ENCODE data around the gene EPHB1. TPM values are rescaled to one million over a fixed set of nuclear protein-coding genes. Genes with fewer than 3 reads are reported as not detected.

EPHB1 gene
- total and polyA plus RNA-seq, 9 donors, result 3.5 to 53.4 (median 34.4) TPM

DNA sequence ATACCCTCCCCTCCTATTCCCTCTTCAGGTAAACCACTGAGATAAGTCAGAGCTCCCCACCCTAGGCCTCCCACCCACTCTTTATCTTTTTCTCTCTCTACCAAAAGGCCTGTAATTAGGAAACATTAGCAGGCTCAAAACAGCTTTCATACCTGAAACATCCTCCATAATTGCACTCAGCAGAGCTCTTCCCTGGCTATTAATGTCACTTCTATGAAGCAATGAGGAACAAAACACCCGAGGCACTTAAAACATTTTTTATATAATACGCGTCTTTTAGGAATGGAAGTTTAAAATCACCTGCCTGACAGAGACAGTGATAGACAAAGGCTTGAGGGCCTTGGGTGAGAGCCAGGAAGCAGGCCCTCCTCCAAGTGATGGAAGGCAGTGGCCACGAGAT, 138.9 kb downstream of the EPHB1 start:
- no peak for DNase-seq
- H3K36me3 ChIP-seq (ENCODE audit: control insufficient read depth, insufficient read depth, low read length), result no peaks in the 10 kb centered on the region
- H3K27me3 ChIP-seq (ENCODE audit: control insufficient read depth, insufficient read depth, low read length), result no peaks in the 10 kb centered on the region
- H3K4me1 ChIP-seq (ENCODE audit: control insufficient read depth, insufficient read depth, low read length), result peaks cover 17% of the 10 kb centered on the region
- H3K4me3 ChIP-seq (ENCODE audit: low read length), result no peak overlapping the region
- WGBS (ENCODE audit: insufficient coverage), result 17% methylated on average over 1 of the region's 4 CpGs
- H3K9me3 ChIP-seq (replicated peaks; ENCODE audit: control insufficient read depth, low read depth, low read length), result no peaks in the 10 kb centered on the region
- no peak overlapping the region for H3K27ac ChIP-seq (ENCODE audit: low read length)

DNA sequence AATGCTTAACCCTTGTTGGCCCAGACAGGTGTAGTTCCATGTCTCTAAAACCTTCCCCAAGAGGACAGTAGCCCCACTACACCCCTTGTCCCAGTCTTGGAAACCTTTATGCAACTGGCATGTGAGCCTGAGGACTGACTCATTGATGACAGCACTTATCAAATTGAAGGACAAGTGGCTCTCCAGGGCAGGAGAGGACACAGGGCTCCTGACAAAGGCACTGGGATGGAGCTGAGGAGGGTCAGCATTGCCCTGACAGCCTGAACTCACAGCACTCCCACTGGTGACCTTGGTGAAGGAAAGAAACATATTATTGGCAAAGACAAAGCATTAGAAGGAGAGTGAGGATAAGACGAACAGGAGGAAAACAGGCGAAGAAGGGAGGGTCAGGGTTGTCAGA, 139.9 kb downstream of the EPHB1 start:
- Histone ChIP-seq H3K27me3 (ENCODE audit: control insufficient read depth, insufficient read depth, low read length) (no peaks in the 10 kb centered on the region), H3K4me1 (ENCODE audit: control insufficient read depth, insufficient read depth, low read length) (peaks cover 8% of the 10 kb centered on the region), H3K9me3 (replicated peaks; ENCODE audit: control insufficient read depth, low read depth, low read length) (no peaks in the 10 kb centered on the region), H3K4me3 (ENCODE audit: low read length) (no peak overlapping the region), H3K36me3 (ENCODE audit: control insufficient read depth, insufficient read depth, low read length) (no peaks in the 10 kb centered on the region), H3K27ac (ENCODE audit: low read length) (no peak overlapping the region)
- no peak for DNase-seq
- 75% methylated on average over 2 of the region's 2 CpGs for WGBS (ENCODE audit: insufficient coverage)

DNA sequence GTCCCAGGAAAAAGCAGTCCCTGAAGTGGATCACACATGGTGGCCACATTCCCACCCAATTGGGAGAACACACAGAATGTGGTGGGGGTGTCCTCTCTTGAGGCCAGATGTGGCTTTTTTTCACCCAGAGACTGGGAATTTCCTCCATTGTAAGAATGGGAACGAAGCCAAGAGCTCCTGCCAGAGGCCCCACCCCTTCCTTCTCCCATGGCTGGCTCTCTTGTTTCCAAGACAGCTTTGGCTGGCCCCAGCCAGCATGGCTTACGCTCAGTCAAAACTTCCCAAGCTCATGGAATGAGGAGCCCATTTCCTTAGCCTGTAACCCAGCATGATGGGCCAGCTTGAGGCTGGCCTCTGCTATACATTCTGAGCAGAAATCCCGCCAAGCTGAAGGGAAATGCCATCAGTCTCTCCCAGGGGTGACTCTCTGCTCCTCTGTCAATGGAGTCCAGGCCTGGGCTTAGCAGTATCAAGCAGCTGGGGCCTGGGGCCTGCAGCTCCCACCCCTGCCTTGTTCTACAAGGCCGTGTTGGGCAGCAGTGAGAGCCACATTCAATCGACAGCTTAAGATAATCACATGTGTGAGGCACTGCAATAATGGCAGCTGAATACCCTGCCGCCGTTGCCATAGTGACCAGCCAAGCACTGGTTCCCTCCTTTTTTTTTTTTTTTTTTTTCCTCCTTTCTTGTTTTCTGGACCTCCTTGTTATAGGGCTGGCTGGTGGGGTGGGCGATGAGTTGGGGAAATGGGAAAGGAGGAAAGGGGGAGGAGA, 142.4 kb downstream of the EPHB1 start:
- Histone ChIP-seq H3K9me3 (replicated peaks; ENCODE audit: control insufficient read depth, low read depth, low read length) (no peaks in the 10 kb centered on the region), H3K36me3 (ENCODE audit: control insufficient read depth, insufficient read depth, low read length) (no peaks in the 10 kb centered on the region), H3K27me3 (ENCODE audit: control insufficient read depth, insufficient read depth, low read length) (no peaks in the 10 kb centered on the region), H3K4me3 (ENCODE audit: low read length) (no peak overlapping the region), H3K27ac (ENCODE audit: low read length) (no peak overlapping the region), H3K4me1 (ENCODE audit: control insufficient read depth, insufficient read depth, low read length) (peaks cover 5% of the 10 kb centered on the region)
- whole genome bisulfite sequencing (ENCODE audit: insufficient coverage), result 19% methylated on average over 4 of the region's 8 CpGs
- peak; percentile 27 for DNase-seq

- H3K36me3 ChIP-seq (ENCODE audit: control insufficient read depth, insufficient read depth, low read length), result no peaks in the 10 kb centered on the region
- peaks cover 5% of the 10 kb centered on the region for H3K4me1 ChIP-seq (ENCODE audit: control insufficient read depth, insufficient read depth, low read length)
- no peaks in the 10 kb centered on the region for H3K27me3 ChIP-seq (ENCODE audit: control insufficient read depth, insufficient read depth, low read length)
- DNase-seq, result no peak
- 85% methylated on average over 4 of the region's 5 CpGs for WGBS (ENCODE audit: insufficient coverage)
- H3K9me3 ChIP-seq (replicated peaks; ENCODE audit: control insufficient read depth, low read depth, low read length), result no peaks in the 10 kb centered on the region
- H3K27ac ChIP-seq (ENCODE audit: low read length), result no peak overlapping the region
- H3K4me3 ChIP-seq (ENCODE audit: low read length), result no peak overlapping the region
Measured at GRCh38 chr3:134938029-134938525, 143.0 kb downstream of the EPHB1 start.

DNA sequence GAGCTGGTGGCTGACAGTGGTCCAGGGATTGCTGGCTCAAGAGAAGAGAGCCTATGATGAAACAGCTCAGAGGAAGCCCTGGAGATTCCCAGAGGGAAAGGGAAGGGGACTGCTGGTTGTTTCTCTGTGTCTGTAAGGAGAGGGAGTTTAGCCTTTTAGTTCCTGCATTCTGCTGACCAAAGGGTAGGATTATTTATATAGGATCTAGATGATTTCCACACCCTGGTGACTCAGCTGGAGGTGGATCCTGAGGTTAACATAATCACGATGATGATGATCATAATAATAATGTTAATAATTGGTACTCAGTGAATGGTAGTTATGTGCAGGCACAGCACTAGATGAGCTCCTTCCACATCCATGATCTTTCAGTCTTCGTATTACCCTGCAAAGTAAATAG, 144.9 kb downstream of the EPHB1 start:
- H3K36me3 ChIP-seq (ENCODE audit: control insufficient read depth, insufficient read depth, low read length), result no peaks in the 10 kb centered on the region
- H3K27ac ChIP-seq (ENCODE audit: low read length), result no peak overlapping the region
- DNase-seq, result no peak
- no peaks in the 10 kb centered on the region for H3K9me3 ChIP-seq (replicated peaks; ENCODE audit: control insufficient read depth, low read depth, low read length)
- no CpG with 5 or more reads among the region's 2 CpGs for WGBS (ENCODE audit: insufficient coverage)
- no peak overlapping the region for H3K4me3 ChIP-seq (ENCODE audit: low read length)
- H3K4me1 ChIP-seq (ENCODE audit: control insufficient read depth, insufficient read depth, low read length), result peaks cover 5% of the 10 kb centered on the region
- H3K27me3 ChIP-seq (ENCODE audit: control insufficient read depth, insufficient read depth, low read length), result no peaks in the 10 kb centered on the region

GRCh38 chr3:134941820-134942219, 146.8 kb downstream of the EPHB1 start:
- DNase-seq, result no peak
- peaks cover 5% of the 10 kb centered on the region for H3K4me1 ChIP-seq (ENCODE audit: control insufficient read depth, insufficient read depth, low read length)
- 100% methylated on average over 1 of the region's 1 CpG for WGBS (ENCODE audit: insufficient coverage)
- H3K27ac ChIP-seq (ENCODE audit: low read length), result no peak overlapping the region
- H3K4me3 ChIP-seq (ENCODE audit: low read length), result no peak overlapping the region
- no peaks in the 10 kb centered on the region for H3K9me3 ChIP-seq (replicated peaks; ENCODE audit: control insufficient read depth, low read depth, low read length)
- H3K36me3 ChIP-seq (ENCODE audit: control insufficient read depth, insufficient read depth, low read length), result no peaks in the 10 kb centered on the region
- H3K27me3 ChIP-seq (ENCODE audit: control insufficient read depth, insufficient read depth, low read length), result no peaks in the 10 kb centered on the region

DNA sequence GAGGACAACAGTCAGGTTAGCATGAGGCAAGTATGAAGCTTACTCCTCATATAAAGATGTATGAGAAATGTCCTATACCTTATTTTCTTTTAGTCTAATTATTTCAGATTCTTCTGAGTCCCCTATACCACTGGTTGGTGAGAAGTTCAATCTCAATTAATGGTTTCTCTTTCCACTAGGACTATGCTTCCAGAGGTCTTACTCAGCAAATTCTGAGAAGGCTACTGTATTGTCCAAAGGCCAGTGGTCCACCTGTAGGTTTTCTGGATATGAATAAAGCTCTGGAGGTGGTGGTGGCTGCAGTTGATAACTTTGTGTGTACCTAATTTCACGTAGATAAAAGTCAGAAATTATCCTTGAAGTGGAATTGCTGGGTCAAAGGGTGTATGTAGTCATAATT, 149.4 kb downstream of the EPHB1 start:
- H3K36me3 ChIP-seq (ENCODE audit: control insufficient read depth, insufficient read depth, low read length), result no peaks in the 10 kb centered on the region
- H3K9me3 ChIP-seq (replicated peaks; ENCODE audit: control insufficient read depth, low read depth, low read length), result no peaks in the 10 kb centered on the region
- H3K4me1 ChIP-seq (ENCODE audit: control insufficient read depth, insufficient read depth, low read length), result no peaks in the 10 kb centered on the region
- no CpG with 5 or more reads among the region's 1 CpG for WGBS (ENCODE audit: insufficient coverage)
- H3K27me3 ChIP-seq (ENCODE audit: control insufficient read depth, insufficient read depth, low read length), result no peaks in the 10 kb centered on the region
- no peak overlapping the region for H3K27ac ChIP-seq (ENCODE audit: low read length)
- DNase-seq, result no peak
- no peak overlapping the region for H3K4me3 ChIP-seq (ENCODE audit: low read length)

GRCh38 chr3:134949150-134949549, 154.1 kb downstream of the EPHB1 start:
- 68% methylated on average over 2 of the region's 2 CpGs for WGBS (ENCODE audit: insufficient coverage)
- Histone ChIP-seq H3K36me3 (ENCODE audit: control insufficient read depth, insufficient read depth, low read length) (peaks cover 8% of the 10 kb centered on the region), H3K4me1 (ENCODE audit: control insufficient read depth, insufficient read depth, low read length) (no peaks in the 10 kb centered on the region), H3K4me3 (ENCODE audit: low read length) (no peak overlapping the region), H3K27ac (ENCODE audit: low read length) (no peak overlapping the region), H3K9me3 (replicated peaks; ENCODE audit: control insufficient read depth, low read depth, low read length) (peaks cover 16% of the 10 kb centered on the region), H3K27me3 (ENCODE audit: control insufficient read depth, insufficient read depth, low read length) (peaks cover 3% of the 10 kb centered on the region)
- DNase-seq, result no peak

- Histone ChIP-seq H3K9me3 (replicated peaks; ENCODE audit: control insufficient read depth, low read depth, low read length) (peaks cover 16% of the 10 kb centered on the region), H3K36me3 (ENCODE audit: control insufficient read depth, insufficient read depth, low read length) (peaks cover 8% of the 10 kb centered on the region), H3K27me3 (ENCODE audit: control insufficient read depth, insufficient read depth, low read length) (peaks cover 3% of the 10 kb centered on the region), H3K4me1 (ENCODE audit: control insufficient read depth, insufficient read depth, low read length) (no peaks in the 10 kb centered on the region), H3K4me3 (ENCODE audit: low read length) (no peak overlapping the region), H3K27ac (ENCODE audit: low read length) (no peak overlapping the region)
- no CpG with 5 or more reads among the region's 1 CpG for WGBS (ENCODE audit: insufficient coverage)
- DNase-seq, result peak; percentile 11
Measured at GRCh38 chr3:134952371-134952770, 157.3 kb downstream of the EPHB1 start.

DNA sequence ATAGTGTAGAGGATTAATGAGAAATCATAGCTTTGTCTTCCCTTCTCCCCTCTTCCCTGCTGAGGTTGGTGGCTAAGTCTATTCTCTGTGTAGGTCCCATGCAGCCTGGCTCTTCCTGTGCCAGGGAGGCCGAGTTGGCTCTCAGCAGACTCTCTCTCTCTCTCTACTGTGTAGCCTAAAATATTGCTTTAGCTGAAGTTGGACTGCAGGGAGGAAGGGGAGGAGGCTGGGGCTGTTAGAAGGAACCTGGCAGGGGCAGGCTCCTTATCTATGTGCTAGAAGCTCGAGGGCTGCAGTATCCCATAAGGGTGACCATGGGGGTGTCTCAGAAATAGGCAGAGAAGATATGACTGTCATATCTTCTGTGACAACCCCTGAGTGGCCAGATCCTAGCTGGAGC, 160.8 kb downstream of the EPHB1 start:
- 88% methylated on average over 1 of the region's 2 CpGs for WGBS (ENCODE audit: insufficient coverage)
- no peaks in the 10 kb centered on the region for H3K4me1 ChIP-seq (ENCODE audit: control insufficient read depth, insufficient read depth, low read length)
- no peak overlapping the region for H3K27ac ChIP-seq (ENCODE audit: low read length)
- H3K9me3 ChIP-seq (replicated peaks; ENCODE audit: control insufficient read depth, low read depth, low read length), result peaks cover 11% of the 10 kb centered on the region
- peaks cover 3% of the 10 kb centered on the region for H3K27me3 ChIP-seq (ENCODE audit: control insufficient read depth, insufficient read depth, low read length)
- no peak for DNase-seq
- H3K4me3 ChIP-seq (ENCODE audit: low read length), result no peak overlapping the region
- H3K36me3 ChIP-seq (ENCODE audit: control insufficient read depth, insufficient read depth, low read length), result peaks cover 8% of the 10 kb centered on the region
